OCI-LY1 (cell line): ENCODE measurements around the gene ARMC9.

Experiments
- H2AFZ ChIP-seq: fragments of 200-600 bp; sonication (generic), shearing (Covaris generic); 2 replicates; pipeline ENCODE4 v1.6.0; 2014; ENCODE audit warnings: antibody characterized with exemption, mild to moderate bottlenecking, low read length
- H3F3A ChIP-seq: fragments of 200-600 bp; sonication (generic), shearing (Covaris generic); 2 replicates; pipeline ENCODE4 v1.6.0; 2014; ENCODE audit warnings: mild to moderate bottlenecking, antibody characterized with exemption, low read length, moderate library complexity; ENCODE audit not compliant: insufficient read depth
- H3K27ac ChIP-seq: fragments of 200-600 bp; sonication (generic); 2 replicates; pipeline ENCODE4 v1.5.1; 2014; ENCODE audit warnings: low read length, mixed run types, mild to moderate bottlenecking, low read depth; ENCODE audit not compliant: poor library complexity, severe bottlenecking
- H3K27me3 ChIP-seq: fragments of 200-600 bp; sonication (generic); 2 replicates; pipeline ENCODE4 v1.6.0; 2014; ENCODE audit warnings: antibody characterized with exemption, mild to moderate bottlenecking, low read length, moderate library complexity; ENCODE audit not compliant: insufficient read depth
- H3K36me3 ChIP-seq: fragments of 200-600 bp; sonication (generic); 2 replicates; pipeline ENCODE4 v1.6.1; 2014; ENCODE audit warnings: mild to moderate bottlenecking, antibody characterized with exemption, low read length, moderate library complexity, mixed read lengths; ENCODE audit not compliant: insufficient read depth
- H3K4me1 ChIP-seq: fragments of 200-600 bp; sonication (generic); 2 replicates; pipeline ENCODE4 v1.5.1; 2014; ENCODE audit warnings: mild to moderate bottlenecking, low read length, moderate library complexity; ENCODE audit not compliant: insufficient read depth, severe bottlenecking
- H3K4me2 ChIP-seq: fragments of 200-600 bp; sonication (generic), shearing (Covaris generic); 2 replicates; pipeline ENCODE4 v1.6.1; 2014; ENCODE audit warnings: low read length
- H3K4me3 ChIP-seq: fragments of 200-600 bp; sonication (generic); 2 replicates; pipeline ENCODE4 v1.5.1; 2014; ENCODE audit warnings: low read length, low read depth, mild to moderate bottlenecking, mixed read lengths; ENCODE audit not compliant: poor library complexity, severe bottlenecking
- H3K79me2 ChIP-seq: fragments of 200-600 bp; shearing (Covaris generic); 2 replicates; pipeline ENCODE4 v1.6.1; 2016; ENCODE audit warnings: mixed run types, low read length, mixed read lengths; ENCODE audit not compliant: insufficient read depth
- H3K9ac ChIP-seq: fragments of 200-600 bp; sonication (generic), shearing (Covaris generic); 2 replicates; pipeline ENCODE4 v1.6.1; 2014; ENCODE audit warnings: mild to moderate bottlenecking, low read length, mixed read lengths
- H3K9me2 ChIP-seq: fragments of 200-600 bp; sonication (generic), shearing (Covaris generic); 2 replicates; pipeline ENCODE4 v1.6.1; 2014; ENCODE audit warnings: low read depth, mild to moderate bottlenecking, low read length, mixed read lengths
- H3K9me3 ChIP-seq: fragments of 200-600 bp; shearing (Covaris generic); 2 replicates; pipeline ENCODE4 v1.6.1; 2014; ENCODE audit warnings: low read length, mixed read lengths
- H4K20me1 ChIP-seq: fragments of 200-600 bp; sonication (generic), shearing (Covaris generic); 2 replicates; pipeline ENCODE4 v1.6.0; 2016; ENCODE audit warnings: mild to moderate bottlenecking, low read length; ENCODE audit not compliant: insufficient read depth
- EZH2 ChIP-seq: fragments of 200-600 bp; sonication (generic), shearing (Covaris generic); IDR thresholded peaks from 2 replicates; pipeline ENCODE4 v1.8.0; 2017; ENCODE audit warnings: borderline replicate concordance, mixed run types, mild to moderate bottlenecking, antibody characterized with exemption, low read length, moderate library complexity, mixed read lengths
- TF ChIP-seq, protein P1 (sequence below): fragments of 200-600 bp; sonication (generic), shearing (Covaris generic); IDR thresholded peaks from 2 replicates; pipeline ENCODE4 v1.5.1; 2017; ENCODE audit warnings: mild to moderate bottlenecking, antibody characterized with exemption, low read length, moderate library complexity, mixed read lengths

The ARMC9 gene

DNA sequence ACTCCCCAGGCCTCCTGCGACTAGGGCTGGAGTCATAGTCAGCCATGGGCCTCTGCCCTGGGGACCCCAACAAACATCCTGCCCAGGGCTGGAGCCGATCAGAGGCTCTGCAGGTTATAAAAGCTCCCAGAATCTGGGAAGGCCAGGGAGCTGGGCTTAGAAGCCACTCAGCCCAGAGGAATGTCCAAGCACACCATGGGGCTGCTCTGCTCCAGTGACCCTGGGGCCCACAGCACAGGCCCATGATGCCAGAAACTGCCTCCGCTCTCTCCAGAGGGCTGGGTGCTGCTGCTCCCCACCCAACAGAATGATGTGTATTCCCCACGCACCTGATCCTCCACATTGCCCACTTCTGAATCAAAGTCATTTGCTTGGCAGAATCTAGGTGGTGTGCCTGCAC is 88.5 kb downstream of the ARMC9 start:
- Histone ChIP-seq H3K9ac (no peak overlapping the region), H3K4me2 (no peak overlapping the region), H3K9me3 (no peaks in the 10 kb centered on the region), H3K4me1 (no peaks in the 10 kb centered on the region), H2AFZ (no peak overlapping the region), H3K79me2 (no peaks in the 10 kb centered on the region), H3K27me3 (no peaks in the 10 kb centered on the region), H3K36me3 (no peaks in the 10 kb centered on the region), H4K20me1 (no peaks in the 10 kb centered on the region), H3F3A (no peaks in the 10 kb centered on the region), H3K27ac (no peak overlapping the region), H3K9me2 (no peaks in the 10 kb centered on the region), H3K4me3 (no peak overlapping the region)
- no peak for TF ChIP-seq EZH2
- TF ChIP-seq, protein P1, sequence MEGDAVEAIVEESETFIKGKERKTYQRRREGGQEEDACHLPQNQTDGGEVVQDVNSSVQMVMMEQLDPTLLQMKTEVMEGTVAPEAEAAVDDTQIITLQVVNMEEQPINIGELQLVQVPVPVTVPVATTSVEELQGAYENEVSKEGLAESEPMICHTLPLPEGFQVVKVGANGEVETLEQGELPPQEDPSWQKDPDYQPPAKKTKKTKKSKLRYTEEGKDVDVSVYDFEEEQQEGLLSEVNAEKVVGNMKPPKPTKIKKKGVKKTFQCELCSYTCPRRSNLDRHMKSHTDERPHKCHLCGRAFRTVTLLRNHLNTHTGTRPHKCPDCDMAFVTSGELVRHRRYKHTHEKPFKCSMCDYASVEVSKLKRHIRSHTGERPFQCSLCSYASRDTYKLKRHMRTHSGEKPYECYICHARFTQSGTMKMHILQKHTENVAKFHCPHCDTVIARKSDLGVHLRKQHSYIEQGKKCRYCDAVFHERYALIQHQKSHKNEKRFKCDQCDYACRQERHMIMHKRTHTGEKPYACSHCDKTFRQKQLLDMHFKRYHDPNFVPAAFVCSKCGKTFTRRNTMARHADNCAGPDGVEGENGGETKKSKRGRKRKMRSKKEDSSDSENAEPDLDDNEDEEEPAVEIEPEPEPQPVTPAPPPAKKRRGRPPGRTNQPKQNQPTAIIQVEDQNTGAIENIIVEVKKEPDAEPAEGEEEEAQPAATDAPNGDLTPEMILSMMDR: no peak

DNA sequence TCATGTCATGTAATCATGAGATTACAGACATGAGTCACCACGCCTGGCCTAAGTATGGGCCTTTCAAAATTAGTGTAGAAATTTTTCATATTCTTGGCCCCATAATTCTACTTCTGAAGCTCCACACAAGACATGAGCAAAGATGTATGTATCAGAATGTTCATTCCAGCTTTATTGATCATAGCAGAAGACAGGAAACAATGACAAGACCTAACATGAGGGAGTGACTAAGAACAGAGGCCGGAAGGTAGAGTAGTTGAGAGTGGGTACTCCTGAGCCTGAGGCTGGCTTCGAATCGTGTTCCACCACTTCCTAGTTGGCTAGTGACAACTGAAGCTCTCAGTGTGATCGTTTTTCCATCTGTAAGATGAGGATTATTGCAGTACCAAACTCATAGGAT is 89.3 kb downstream of the ARMC9 start:
- no peaks in the 10 kb centered on the region for H3K4me1 ChIP-seq
- no peaks in the 10 kb centered on the region for H3F3A ChIP-seq
- no peak for TF ChIP-seq EZH2
- TF ChIP-seq, protein P1: no peak
- no peaks in the 10 kb centered on the region for H4K20me1 ChIP-seq
- no peak overlapping the region for H3K9ac ChIP-seq
- no peak overlapping the region for H3K4me3 ChIP-seq
- H3K9me3 ChIP-seq: no peaks in the 10 kb centered on the region
- no peaks in the 10 kb centered on the region for H3K79me2 ChIP-seq
- H3K36me3 ChIP-seq: no peaks in the 10 kb centered on the region
- H3K9me2 ChIP-seq: no peaks in the 10 kb centered on the region
- no peak overlapping the region for H3K4me2 ChIP-seq
- H3K27me3 ChIP-seq: no peaks in the 10 kb centered on the region
- no peak overlapping the region for H3K27ac ChIP-seq
- H2AFZ ChIP-seq: no peak overlapping the region

DNA sequence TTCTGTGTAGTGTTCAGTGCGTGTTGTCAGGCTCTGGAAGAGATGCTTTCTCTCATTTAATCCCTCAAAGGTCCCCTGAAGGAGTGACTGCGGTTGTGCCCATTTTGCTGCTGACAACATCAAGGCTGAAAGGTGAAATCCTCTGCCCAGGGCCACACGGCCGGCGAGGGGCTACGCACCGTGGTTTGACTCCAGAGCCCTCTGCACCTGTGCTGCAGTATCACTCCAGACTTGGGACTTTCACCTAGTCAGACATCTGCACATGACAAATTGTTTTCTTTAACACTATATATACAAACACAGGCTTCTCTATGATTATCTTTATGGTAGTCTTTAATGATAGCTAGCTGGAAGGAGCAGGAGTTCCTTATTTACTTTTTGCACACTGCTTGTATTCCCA is 90.2 kb downstream of the ARMC9 start:
- TF ChIP-seq, protein P1: no peak
- no peak for TF ChIP-seq EZH2
- H3K9me3 ChIP-seq: no peaks in the 10 kb centered on the region
- no peaks in the 10 kb centered on the region for H3K27me3 ChIP-seq
- H2AFZ ChIP-seq: no peak overlapping the region
- no peak overlapping the region for H3K4me3 ChIP-seq
- H3K27ac ChIP-seq: no peak overlapping the region
- no peak overlapping the region for H3K9ac ChIP-seq
- no peaks in the 10 kb centered on the region for H3K9me2 ChIP-seq
- H3K79me2 ChIP-seq: no peaks in the 10 kb centered on the region
- H3F3A ChIP-seq: no peaks in the 10 kb centered on the region
- H3K4me2 ChIP-seq: no peak overlapping the region
- no peaks in the 10 kb centered on the region for H3K36me3 ChIP-seq
- no peaks in the 10 kb centered on the region for H4K20me1 ChIP-seq
- H3K4me1 ChIP-seq: no peaks in the 10 kb centered on the region
